HG03060 (cell line): ENCODE results near the gene SHROOM2.

Source experiments
- ATAC-seq: cut with Tn5 transposase; IDR thresholded peaks from one replicate; pipeline ENCODE4 v1.9.1; 2021; ENCODE audit warnings: low read depth, moderate number of reproducible peaks; ENCODE audit not compliant: unreplicated experiment

The SHROOM2 gene

DNA sequence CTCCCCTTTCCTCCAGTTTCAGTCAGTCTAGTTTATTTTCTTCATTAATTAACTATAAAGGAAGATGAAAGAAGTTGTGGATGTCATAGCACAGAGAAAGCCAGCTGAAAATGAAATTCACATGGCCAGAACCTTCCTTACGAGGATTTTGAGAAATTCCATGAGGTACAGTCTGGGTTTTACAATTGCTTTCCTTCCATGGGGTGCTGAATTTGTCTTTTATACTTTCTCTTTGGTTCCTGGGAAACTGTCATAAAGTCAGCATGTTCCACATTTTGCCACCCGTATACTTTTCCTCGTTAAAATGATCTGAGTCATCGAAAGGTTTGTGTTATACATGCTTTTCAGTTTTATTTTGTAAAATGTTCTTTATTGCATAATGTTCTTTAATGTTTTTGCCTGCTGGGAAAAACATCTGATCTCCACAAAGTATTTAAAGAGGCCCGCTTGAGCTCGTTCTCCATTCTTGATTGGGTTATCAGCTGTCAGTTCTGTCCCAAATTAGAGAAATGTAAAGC lies 102.8 kb downstream of the SHROOM2 start:
- ATAC-seq: no peak

DNA sequence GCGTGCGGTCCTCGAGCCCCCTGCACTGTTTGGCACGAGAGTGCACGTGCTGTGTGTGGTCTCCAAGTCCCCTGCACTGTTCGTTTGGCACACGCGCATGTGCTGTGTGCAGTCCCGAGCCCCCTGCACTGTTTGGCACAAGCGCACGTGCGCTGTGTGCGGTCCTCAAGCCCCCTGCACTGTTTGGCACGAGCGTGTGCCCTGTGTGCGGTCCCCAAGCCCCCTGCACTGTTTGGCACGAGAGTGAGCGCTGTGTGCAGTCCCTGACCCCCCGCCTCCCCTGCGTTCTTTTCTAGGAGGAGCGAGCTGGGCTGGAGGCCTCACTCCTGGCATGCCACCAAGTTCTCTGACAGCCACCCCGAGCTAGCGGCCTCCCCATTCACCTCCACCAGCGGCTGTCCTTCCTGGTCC lies 104.5 kb downstream of the SHROOM2 start:
- ATAC-seq: no peak

DNA sequence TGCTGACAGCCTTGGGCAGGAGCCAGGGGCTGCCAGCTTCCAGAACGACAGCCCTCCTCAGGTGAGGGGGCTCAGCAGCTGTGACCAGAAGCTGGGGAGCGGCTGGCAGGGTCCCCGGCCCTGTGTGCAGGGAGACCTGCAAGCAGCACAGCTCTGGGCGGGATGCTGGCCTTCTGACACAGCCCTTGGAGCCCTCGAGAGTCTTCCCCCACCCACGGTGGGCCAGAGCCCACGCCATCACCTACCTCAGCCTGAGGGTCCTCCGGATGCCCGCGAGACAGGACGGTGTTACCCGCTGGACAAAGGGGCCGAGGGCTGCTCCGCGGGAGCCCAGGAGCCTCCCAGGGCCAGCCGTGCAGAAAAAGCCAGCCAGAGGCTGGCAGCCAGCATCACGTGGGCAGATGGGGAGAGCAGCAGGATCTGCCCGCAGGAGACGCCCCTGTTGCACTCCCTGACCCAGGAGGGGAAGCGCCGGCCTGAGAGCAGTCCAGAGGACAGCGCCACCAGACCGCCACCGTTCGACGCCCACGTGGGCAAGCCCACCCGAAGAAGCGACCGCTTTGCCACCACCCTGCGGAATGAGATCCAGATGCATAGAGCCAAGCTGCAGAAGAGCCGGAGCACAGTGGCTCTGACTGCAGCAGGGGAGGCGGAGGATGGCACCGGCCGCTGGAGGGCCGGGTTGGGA lies 109.1 kb downstream of the SHROOM2 start:
- ATAC-seq: no peak

DNA sequence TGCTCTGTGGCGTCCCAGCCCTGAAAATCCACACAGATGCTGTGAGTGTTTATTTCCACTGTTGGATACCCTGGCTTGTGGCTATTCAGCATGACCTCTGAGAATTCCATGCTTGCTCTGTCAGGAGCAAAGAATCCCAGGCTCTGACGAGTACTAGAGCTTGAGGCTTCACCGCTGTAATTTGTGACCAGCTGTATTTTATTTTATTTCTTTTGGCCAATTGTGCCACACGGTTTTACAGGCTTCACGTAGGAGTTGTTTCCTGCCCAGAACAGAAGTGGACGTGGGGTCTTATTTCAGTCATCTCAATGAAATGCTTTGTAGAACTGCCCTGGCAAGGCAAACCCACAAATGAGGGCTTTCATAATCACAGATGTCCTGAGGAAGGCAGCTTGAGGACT lies 111.5 kb downstream of the SHROOM2 start:
- no peak for ATAC-seq

DNA sequence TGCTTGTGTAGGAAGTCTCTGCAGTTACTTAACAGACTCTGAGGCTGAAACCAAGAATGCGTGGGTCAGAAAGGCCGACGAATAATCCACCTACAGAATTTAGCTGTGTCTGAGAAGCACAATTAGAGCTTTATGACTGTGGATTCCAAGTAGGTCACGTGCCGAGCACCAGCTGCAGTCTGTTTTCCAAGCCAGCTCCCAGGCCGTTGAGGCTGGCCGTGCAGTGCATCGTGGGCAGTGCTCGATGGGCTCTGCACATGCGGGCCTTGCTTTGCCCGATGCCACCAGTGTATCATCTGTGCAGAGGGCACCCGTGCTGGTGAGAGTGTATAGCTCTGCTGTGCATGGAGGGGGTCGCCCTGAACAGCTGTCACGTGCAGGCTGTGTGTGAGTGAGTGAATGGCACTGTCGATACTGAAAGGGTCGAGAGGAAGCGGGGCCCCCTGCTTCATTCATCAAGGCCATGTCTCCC lies 113.4 kb downstream of the SHROOM2 start:
- ATAC-seq: no peak

DNA sequence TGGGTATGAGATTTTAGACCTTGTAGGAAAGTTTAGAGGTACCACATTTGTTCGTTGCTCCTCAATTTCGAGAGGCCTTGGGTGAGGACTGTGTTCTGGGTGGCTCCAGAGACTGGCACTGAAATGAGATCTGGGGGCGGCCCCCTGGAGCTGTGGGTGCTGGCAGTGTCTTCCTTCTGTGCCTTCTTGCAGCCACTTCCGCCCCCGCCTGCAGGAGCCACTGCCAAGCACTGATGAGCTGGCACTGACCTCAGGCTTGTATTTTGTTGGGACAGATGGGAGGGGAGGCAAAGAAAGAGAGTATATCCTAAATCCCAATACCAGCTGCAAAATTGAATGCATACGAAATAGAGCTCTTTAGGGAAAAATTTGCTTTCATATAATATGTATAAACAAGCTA lies 116.4 kb downstream of the SHROOM2 start:
- ATAC-seq: no peak

DNA sequence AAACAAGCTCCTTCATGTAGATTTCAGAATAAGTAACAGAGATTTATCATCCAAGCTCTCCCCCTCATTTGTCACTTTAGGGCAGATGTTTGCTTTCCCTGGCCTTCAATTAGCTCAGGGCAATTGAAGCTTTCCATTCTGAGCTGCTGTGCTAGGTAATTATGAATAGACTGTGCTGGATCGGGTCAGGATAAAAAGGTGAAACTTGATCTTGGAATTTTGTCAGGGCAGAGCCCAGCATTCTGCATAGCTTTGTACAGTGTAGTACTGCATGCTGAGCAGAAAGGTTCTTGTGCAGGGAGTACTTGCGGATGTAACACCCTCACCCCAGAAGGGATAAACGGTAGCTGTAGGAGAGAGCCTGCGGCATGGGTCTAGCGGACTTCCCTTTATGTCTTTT lies 116.9 kb downstream of the SHROOM2 start:
- ATAC-seq: no peak

DNA sequence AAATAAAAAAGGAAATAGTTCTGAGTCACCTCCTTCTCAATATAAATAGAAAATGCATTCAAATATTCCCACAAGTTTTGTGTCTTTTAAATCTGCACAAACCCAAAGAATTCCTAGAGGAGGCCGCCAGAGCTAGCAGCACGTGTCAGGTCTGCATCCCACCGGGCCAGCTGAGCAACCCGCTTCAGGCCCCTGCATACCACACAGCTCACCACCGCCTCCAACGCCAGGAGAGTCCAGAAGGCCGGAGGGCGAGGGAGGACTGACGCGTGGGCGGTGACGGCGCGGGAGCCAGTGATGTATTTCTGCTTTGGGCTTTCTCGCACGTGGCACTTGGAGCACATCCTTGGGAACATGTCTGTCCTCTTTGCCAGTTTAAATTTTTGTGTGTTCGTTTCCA lies 119.1 kb downstream of the SHROOM2 start:
- ATAC-seq: no peak

DNA sequence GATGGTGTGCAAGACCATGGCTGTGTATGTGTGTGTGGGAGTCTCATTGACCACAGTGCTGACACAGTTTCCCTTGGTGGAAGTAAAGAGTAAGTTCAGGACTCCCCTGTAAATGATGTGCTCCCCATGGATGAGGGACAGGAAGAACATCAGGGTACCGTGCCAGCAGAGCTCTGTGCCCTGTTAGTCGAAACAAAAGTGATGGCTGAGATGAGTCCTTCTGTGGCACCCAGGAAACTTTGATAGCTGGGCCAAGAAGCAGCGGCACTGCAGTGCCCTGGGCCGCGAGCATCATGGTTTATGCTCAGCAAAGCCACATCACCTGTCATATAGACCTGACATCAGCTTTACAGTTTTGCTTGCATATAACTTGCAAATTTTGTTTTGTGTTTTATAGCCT lies 119.5 kb downstream of the SHROOM2 start:
- ATAC-seq: no peak

DNA sequence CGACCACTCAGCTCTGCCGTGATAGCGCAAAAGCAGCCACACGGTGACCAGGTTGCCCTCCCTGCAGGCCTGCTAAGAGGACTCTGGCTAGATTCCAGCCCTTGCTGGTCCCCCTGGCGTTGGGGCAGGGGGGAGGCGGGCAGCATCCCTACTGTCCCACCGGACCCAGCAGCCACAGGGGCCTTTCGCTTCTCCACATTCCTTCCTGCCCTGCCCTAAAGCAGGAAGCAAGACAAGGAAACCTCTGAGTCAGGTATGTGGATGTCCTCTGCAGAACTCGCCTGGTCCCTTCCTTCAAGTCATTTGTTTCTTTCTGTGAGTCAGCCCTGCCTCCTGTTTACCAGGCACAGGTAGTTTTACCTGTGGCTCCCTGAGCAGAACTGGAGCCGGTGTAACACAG lies 120.7 kb downstream of the SHROOM2 start:
- ATAC-seq: no peak

DNA sequence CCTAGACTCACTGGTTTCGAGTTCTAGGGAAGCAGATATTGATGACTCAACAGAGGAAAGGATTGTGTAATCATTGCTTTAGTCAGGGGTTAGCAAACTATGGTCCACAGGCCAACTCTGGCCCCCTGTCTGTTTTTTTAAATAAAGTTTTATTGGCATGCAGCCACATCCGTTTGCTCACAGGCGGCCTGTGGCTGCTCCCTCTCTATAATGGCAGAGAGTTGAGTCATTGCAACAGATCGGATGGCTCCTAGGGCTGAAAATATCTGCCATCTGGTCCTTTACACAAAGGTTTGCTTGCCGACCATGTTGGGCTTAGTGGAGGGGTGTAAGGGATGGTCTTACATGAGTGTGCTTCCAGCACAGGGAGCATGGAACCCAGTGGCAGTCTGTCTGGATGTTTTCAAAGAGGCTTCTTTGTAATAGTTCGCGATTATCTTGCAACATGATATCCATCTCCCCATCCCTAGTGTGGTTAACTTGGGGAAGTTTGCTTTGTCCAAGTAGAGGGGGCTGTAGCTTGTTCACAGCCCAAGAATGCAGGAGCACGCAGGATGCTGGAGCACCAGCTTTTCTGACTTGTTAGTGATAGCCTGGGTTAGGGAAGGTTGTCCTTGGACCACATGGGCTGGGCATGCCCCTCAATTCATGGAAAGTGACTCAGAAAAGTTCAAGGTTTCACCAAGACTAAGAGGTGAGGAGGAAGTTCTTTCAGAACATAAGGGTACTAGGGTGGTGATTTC lies 121.6 kb downstream of the SHROOM2 start:
- no peak for ATAC-seq

DNA sequence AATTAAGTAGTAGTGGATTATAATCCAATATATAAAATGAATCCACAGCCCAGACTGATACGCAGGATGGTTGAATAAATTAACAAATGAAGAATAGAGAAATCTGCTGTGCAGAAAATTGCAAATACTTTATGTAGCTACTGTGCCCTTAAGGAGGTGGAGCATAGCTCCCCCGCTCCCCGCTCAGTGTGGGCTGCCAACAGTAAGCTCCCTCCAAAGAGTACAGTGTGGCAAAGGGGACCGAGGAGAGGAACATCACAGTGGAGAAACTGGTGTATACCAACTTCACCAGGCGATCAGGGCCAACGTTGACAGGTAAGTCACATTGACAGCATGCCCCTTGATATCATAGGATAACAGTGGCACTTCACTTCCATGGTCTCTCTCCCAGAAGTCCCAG lies 123.0 kb downstream of the SHROOM2 start:
- no peak for ATAC-seq

DNA sequence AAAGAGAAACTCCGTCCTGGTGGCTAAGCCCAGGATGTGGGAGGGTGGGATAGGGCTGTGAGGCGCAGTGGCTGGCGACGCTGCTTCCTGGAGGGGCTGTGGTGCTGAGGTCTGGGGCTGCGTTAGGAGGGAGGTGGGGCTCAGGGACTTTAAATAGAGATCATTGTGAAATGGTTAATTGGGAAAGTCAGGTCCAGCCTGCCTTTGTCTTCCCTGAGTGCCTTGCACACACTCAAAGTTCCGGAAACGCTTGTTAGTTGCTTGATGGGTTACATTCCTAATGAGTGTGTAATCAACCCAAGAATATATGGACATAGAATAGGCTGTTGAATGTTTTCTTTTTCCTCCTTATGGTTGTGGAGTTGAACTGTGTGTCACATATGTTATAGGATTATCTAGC lies 125.3 kb downstream of the SHROOM2 start:
- ATAC-seq: no peak

DNA sequence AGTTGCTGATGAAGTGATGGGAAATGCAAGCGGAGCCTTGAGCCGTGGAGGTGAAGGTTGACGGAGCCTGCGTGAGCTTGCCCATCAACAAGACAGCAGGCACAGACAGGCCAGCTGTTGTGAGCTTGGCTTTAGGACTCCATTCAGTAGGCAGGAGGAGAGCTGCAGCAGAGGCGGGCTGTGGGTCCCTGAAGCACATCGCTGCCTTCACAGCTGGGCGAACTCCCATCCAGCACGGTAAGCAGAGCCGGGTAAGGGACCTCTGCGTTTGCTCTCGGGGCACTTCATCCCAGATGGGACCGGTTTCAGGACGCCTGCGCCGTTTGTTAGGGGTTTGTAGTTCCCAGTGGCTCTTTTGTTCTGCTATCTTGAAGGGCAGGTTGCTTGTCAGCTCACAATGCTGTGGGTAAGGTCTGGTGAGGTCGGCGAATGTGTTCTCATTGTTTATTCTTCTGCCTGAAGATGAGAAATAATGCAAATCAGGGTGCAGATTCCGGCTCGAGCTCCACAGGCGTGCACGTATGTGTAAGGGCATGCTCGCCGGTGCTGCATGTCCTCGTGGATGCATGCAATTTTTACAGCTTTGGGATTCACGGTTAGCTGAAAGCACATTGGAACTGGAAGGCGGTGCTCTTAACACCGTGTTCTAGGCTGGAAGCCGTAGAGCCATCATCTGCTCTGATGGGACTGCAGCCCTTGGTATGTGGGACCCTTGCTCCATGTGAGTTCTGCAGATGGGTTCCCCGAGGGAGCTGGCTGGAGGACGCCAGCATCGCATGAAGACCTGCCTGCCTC lies 126.3 kb downstream of the SHROOM2 start:
- no peak for ATAC-seq

DNA sequence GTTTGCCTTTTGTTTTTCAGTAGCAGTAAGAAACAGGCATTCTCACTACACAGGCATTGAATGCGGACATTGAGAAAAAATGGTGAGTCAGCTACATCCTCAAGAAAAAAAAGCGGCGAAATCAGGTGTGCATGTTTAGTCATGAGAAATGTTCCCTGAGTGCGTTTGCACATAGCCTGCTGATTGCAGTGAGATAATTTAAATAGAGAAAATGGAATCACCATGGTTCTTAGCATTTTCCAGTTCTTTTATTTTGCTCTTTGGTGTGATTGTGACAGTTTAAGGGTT lies 126.9 kb downstream of the SHROOM2 start:
- ATAC-seq: no peak

DNA sequence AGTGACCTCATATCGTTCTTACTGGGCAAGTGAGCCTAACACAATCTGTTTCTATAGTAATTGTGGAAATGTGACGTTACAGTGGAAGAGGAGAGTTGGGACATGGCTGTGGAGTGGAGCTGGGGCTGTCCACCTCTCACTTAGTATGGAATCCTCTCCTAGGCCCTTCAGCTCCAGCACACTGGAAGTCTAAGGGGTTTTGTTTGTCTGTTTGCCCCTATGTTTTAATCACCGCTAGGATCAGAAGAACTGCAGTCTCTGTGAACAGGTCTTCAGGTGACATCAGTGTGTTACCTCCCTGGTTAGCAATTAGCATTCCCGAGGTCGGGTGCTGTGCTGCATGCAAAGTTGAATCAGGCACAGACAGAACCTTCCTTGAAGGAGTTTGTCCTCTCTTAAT lies 131.6 kb downstream of the SHROOM2 start:
- no peak for ATAC-seq

DNA sequence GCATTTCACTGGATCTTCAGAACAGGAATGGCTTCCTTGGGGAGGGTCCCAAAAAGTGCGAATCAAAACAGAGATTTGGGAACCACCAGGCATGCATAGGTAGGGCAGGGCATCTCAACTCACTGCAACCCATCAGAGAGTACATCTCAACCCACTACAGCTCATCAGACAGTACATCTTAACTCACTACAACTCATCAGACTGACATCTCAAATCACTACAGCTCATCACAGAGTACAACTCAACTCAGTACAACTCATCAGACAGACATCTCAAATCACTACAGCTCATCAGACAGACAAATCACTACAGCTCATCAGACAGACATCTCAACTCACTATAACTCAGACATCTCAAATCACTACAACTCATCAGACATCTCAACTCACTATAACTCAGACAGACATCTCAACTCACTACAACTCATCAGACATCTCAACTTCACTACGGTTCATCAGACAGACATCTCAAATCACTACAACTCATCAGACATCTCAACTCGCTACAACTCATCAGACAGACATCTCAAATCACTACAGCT lies 133.5 kb downstream of the SHROOM2 start:
- ATAC-seq: no peak

DNA sequence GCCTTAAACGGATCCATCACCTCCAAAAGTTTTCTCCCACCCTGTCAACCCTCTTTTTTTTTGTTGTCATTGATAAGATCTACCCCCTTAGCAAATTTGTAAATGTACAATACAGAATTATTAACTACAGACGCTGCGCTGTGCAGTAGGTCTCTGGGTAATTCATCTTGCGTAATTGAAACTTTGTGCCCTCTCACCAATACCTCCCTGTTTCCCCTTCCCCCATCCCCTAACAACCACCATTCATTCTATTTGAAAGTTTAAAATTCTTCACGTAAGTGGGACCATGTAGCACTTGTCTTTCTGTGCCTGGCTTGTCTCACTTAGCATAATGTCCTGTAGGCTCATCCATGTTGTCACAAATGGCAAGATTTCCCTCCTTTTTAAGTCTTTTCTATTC lies 135.2 kb downstream of the SHROOM2 start:
- ATAC-seq: no peak

DNA sequence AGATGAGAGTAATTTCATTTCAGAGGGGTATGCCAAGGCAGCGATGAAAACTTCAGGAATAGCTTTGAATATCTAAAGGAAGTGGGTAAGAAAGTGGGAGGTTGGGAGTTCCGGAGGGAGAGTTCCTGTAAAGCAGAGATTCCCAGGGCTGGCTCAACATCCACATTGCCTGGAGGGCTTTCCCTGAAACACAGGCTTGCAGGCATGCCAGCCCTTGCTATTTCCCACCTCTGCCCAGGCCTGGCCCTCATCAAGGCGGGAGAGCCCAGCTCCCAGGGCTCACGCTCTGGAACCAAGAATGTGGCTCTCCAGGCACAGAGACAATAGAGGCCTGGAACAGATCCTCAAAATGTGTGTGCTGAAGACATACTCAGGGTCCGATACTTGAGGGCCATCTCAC lies 137.1 kb downstream of the SHROOM2 start:
- no peak for ATAC-seq

DNA sequence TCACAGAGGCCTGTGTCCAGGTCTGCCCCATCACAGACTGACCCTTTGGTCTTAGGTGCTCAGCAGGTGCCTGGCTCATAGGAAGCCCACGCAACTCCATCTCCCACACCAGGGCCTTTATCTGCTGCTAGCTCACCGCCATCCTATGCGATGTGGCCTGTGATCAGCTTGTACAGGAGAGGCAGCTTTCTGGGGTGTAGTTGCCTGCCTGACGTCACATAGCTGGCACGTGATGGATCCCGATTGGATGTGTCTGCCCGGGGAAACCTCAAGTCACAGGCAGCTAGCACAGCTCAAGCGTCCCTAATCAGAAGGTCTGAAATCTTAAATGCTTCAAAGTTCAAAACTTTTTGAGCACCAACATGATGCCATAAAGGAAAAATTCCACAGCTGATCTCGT lies 139.8 kb downstream of the SHROOM2 start:
- ATAC-seq: no peak
